HG02678 (cell line): Measurements from ENCODE around the gene KBTBD4.

Experiments used
- ATAC-seq: cut with Tn5 transposase; IDR thresholded peaks from one replicate; pipeline ENCODE4 v1.9.1; 2021; ENCODE audit warnings: mild to moderate bottlenecking, moderate library complexity; ENCODE audit not compliant: unreplicated experiment

Gene KBTBD4

DNA sequence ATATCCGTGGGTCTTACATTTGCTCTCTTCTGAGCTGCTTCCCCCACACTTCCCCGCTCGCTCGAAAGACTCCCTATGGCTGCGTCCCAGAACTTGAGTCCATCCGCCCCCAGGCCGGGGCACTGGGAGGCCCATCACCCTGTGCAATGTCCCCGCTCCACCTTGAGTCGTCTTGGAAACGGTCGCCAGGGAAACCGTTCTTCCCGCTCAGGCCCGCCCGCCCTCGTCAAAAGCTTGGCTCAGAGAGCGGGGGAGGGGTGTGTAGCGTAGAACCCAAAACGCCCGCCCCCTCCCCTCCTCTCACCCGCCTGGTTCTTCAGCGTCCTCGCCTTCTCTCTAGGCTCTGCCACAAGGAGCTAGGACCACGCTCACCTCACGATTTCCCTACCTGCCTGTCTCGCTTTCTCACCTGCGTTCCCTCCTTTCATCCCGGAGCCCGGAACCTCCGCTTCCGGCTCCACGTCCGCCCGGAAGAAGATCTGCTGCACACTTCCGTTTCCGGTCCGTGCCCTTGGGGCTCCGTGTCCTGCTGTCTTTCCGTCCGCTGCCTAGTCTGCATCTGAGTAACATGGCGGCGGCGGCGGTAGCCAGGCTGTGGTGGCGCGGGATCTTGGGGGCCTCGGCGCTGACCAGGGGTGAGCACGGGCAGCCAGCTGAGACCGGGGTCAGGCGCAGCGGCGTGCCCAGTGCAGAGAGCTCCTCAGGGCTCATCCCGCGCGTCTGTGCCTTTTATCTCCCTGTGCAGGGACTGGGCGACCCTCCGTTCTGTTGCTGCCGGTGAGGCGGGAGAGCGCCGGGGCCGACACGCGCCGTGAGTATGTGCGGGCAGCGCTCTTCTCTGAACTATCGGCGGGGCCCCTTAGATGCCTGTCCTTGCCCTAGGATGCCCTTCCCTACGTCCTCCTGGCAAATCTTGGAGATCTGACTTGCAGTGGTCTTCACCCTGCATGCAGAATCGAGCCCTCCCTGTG, at the start of gene KBTBD4, which contains the start of gene NDUFS3:
Gene KBTBD4 (minus strand): TSS at position 447 of the 971 bp plus-strand sequence. CDS start 19 bp downstream, at position 428.
Gene NDUFS3 (plus strand): TSS at position 551 of the 971 bp plus-strand sequence. CDS start 18 bp downstream, at position 569.
- peak; percentile 93 for ATAC-seq

DNA sequence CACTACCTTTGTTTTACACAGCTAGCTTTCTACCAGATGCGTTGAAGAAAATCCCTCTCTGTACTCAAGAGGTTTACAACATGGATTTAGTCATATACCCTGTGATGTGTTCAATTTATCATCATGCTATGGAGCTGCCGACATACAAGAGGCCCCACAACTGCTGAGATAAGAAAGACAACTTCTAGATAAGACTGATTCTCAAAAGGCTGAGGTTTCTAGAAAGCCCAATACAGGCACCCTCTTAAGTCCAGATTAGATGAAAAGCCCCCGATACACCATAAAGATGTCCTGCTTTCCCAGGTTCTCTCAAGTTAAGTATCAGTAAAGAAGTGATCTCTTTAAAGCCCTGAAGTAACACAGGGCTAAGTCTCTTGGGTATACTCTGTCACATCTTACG, 49.3 kb upstream of the KBTBD4 start:
- ATAC-seq = no peak

- no peak for ATAC-seq
These were observed 47.5 kb upstream of the KBTBD4 start for GRCh38 chr11:47626234-47626633.

DNA sequence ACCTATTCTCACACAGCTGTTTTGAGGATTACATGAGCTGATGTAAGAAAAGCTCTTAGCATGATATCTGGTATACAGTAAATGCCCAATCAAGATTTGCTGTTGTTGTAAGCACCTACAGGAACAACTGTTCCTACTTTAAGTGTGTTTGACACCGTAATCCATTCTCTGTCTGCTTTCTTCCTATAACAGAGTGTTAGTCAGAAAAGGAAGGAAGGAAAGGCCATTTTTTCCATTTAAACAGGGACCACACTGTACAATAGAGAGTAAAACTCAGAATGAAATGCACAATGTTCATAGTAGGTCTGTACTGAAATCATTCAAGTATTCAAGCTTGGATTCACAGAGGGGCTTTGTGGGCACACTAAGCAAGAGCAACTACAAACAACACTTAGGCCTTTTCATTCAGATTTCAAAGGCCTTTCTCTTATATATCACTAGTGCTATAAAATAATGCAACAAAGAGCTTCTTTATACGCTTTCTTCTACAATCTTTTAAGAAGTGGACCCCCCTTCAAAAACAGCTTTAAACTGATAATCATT, 42.1 kb upstream of the KBTBD4 start:
- ATAC-seq = no peak

GRCh38 chr11:47617417-47617809, 38.6 kb upstream of the KBTBD4 start:
- ATAC-seq = no peak

- ATAC-seq = no peak
These were observed 38.1 kb upstream of the KBTBD4 start for GRCh38 chr11:47616726-47617416.

- no peak for ATAC-seq
These were observed 36.5 kb upstream of the KBTBD4 start for GRCh38 chr11:47615249-47615648.

GRCh38 chr11:47611348-47611794, 32.6 kb upstream of the KBTBD4 start:
- ATAC-seq = peak; percentile 74

- ATAC-seq = no peak
These were observed 30.9 kb upstream of the KBTBD4 start for GRCh38 chr11:47609675-47610074.

GRCh38 chr11:47607380-47607779, 28.6 kb upstream of the KBTBD4 start:
- no peak for ATAC-seq

DNA sequence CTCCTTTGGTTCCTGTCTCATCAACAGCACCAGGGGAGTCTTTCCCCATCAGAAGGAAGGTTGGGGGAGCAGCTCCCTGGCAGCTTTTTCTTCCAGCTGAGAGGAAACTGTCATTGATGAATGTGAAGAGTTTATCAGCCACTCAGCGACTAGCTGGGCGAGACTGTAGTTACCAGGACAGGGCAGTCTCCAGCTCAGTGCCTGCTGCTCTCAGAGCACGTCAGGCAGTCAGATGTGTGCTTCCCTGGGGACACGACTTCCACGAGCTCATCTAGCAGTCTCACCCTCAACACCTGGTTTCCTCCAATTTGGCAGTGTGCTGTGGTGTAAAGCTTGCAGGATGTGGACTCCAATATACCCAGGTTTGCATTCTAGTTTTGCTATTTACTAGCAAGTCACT, 28.0 kb upstream of the KBTBD4 start:
- ATAC-seq = no peak

DNA sequence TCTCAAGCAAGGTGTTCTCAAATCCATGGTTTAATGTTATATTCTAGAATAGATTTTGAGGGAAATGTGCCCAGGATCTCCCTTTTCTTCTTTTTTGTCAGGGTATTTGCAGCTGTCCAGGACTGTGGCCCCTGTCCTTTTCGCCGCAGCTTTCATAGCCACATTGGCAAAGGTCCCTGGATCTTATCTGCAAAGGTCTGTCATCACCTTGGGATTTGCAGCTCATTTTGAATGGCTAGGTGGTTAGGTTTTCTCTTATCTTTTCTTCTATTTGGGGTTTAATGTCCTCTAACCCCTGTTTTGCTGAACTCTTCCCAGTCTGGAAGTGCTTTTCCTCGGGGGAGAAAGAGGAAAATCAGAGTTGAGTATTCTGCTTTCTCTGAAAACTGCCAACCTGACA, 27.2 kb upstream of the KBTBD4 start:
- no peak for ATAC-seq

GRCh38 chr11:47603295-47603694, 24.5 kb upstream of the KBTBD4 start:
- ATAC-seq = no peak

DNA sequence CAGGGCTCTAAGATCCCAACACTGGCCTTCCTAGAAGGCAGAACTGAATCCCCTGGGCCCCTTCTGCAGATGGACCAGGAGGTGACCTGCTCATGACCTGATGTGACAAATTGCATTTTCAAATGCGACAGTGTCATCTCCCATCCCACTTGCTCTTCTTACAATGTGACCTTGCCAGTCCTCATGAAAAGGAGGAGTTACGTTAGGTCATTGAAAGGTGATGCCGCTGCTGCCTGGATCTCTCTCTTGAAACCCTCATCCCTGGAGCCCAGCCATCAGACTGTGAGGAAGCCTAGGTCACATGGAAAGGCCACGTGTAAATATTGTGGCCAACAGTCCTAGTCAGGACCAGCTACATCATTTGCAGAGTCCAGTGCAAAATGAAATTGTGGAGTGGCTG, 21.1 kb upstream of the KBTBD4 start:
- no peak for ATAC-seq

DNA sequence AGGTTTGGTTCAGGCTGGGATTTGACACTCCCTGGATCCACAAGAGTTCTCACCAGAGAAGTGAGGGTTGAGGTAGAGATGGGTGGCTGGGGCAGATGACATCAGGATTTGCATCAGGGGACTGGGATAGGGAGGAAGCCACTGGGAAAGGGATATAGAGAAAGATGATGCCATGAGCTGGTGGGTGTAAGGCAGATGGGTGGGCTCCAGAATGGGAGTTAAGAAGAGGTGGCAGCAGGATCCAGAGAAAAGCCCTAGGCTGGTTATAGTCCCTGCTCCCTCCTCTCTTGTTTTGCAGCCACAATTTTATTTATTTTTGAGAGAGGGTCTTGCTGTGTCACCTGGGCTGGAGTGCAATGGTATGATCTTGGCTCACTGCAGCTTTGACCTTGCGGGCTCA, 17.2 kb upstream of the KBTBD4 start:
- ATAC-seq = no peak

- ATAC-seq = no peak
These were observed 16.3 kb upstream of the KBTBD4 start for GRCh38 chr11:47595029-47595428.

DNA sequence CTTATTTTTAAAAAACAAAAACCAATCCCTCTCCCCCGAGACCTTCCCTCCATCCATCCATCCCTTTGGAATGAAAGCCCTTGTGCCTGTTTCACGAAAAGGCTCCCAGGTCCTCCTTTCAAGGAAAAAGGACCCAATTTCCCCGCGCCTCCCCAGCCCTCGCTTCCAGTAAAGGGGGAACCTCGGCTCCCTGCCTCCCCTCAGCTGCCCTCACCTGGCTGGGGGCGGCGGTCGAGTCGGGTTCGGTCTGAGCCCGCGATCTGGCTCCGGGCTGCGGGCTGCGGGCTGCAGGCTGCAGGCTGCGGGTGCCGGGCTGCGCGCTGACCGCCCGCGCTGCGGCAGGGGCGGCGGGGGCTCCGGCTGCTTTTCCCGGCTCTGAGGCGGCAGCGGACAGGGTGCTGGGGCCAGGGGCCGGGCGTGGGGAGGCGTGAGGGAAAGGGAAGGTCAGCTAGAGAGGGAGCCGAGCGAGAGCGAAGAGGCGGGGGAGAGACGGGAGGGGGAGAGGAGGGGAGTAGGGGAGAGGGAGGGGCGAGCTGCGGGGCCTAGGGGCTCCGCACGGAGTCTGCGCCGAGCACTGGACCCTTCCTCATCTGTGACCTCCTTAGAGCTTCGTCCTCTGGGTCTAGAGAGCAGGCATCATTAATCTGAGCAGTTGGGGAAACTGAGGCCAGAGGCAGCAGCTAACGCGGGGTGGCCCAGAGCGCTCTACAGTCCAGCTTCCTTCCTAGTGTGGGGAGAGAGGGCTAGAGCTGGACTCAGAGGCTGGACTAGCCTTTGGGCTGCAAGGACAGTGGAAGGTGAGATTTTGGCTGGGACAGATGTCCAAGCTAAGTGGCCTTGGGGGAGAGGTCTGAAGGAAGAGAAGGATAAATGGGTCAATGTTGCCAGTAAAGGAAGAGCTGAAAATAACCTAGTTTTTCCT, 15.4 kb upstream of the KBTBD4 start, which contains the start of gene C1QTNF4:
Gene C1QTNF4 (minus strand): TSS at position 478 of the 922 bp plus-strand sequence. CDS start 3,601 bp downstream, outside the sequence.
- ATAC-seq = no peak

- no peak for ATAC-seq
These were observed 14.7 kb upstream of the KBTBD4 start for GRCh38 chr11:47593492-47593933.

DNA sequence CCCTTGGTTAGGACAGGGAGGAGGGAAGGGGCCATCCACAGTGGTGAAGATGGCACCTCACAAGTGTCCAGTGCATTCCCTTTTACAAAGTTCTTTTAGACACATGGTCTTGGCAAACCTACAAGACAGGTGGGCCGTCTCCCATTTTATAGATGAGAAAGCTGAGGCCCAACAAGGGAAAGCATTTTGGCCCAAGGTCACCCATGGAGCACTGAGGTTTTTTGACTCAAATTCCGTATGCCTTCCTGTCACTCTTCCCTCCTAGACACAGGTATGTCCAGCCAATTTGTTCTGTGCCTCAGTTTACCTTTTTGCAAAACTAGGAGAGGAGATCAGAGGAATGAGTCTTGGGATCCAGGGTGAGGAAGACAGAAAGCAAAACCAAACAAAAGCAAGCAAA, 14.2 kb upstream of the KBTBD4 start:
- ATAC-seq = no peak

DNA sequence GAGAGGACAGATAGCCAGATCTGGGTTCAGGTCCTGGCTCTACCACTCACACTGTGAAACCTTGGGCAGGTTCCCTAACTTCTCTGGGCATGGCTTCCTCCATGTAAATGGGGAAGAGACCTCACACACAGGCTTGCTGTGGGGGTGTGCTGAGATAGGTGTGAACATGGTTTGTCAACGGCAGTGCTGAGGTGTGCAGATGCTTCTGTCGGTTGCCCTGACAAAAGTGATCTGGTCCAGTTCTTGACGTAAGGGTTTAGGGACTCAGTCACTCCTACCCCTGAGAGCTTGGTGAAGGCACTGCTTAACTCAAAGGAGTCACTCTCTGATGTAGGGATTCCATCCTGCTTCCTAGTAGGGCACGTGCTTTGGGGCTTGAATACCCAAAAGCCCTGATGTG, 13.5 kb upstream of the KBTBD4 start:
- no peak for ATAC-seq
